K562 (cell line): Measurements from ENCODE around the gene CMTR1. TPM values are rescaled to one million over a fixed set of nuclear protein-coding genes. Genes with fewer than 3 reads are reported as not detected.
A peak's percentile ranks its signal among the peaks of the same experiment; 100 is the strongest.

ENCODE experiments used
- BCOR ChIP-seq: fragments of 450-650 bp; IDR thresholded peaks from 2 replicates; pipeline ENCODE4 v1.6.1; 2016
- CEBPB ChIP-seq: fragments of 450-650 bp; IDR thresholded peaks from 2 replicates; pipeline ENCODE4 v1.6.1; 2016; ENCODE audit warnings: missing genetic modification characterization, missing compliant biosample characterization
- KLF16 ChIP-seq: IDR thresholded peaks from 2 replicates; pipeline ENCODE4 v1.6.1; 2016; ENCODE audit warnings: antibody characterized with exemption
- LCOR ChIP-seq: sonication (generic); formaldehyde crosslinking; IDR thresholded peaks from 2 replicates; pipeline ENCODE4 v1.8.0; 2022; ENCODE audit warnings: mild to moderate bottlenecking, missing genetic modification reagents
- MAFF ChIP-seq: IDR thresholded peaks from 2 replicates; pipeline ENCODE4 v1.6.1; 2012; ENCODE audit warnings: low read length, improper control_type of control experiment
- MECOM ChIP-seq: fragments of 250-450 bp; sonication (Bioruptor Pico); IDR thresholded peaks from 2 replicates; pipeline ENCODE4 v1.8.0; 2022; ENCODE audit warnings: inconsistent platforms
- MYC ChIP-seq, 2 experiments: fragments of 250-450 bp in 1 of 2; sonication (Bioruptor Pico) in 1 of 2; IDR thresholded peaks; 2 replicates each; pipeline versions ENCODE4 v1.5.1 to v1.6.1; 2012 to 2021; ENCODE audit warnings: low read depth in 2 of 2, borderline replicate concordance in 1 of 2, improper control_type of control experiment in 1 of 2, low read length in 1 of 2, mild to moderate bottlenecking in 1 of 2, moderate library complexity in 1 of 2
- PML ChIP-seq: IDR thresholded peaks from 2 replicates; pipeline ENCODE4 v1.6.1; 2012; ENCODE audit warnings: low read length, inconsistent platforms
- RFX5 ChIP-seq: IDR thresholded peaks from 2 replicates; pipeline ENCODE4 v1.6.1; 2011; ENCODE audit warnings: low read depth, mild to moderate bottlenecking, improper control_type of control experiment, low read length
- TCF3 ChIP-seq: sonication (generic); formaldehyde crosslinking; IDR thresholded peaks from 2 replicates; pipeline ENCODE4 v1.4.0; 2020; ENCODE audit warnings: mild to moderate bottlenecking, missing genetic modification reagents
- ZKSCAN1 ChIP-seq: fragments of 150-350 bp; IDR thresholded peaks from 2 replicates; pipeline ENCODE4 v1.6.1; 2016; ENCODE audit warnings: low read depth, low read length
- ZNF184 ChIP-seq: sonication (generic); formaldehyde crosslinking; IDR thresholded peaks from 2 replicates; pipeline ENCODE4 v1.5.0; 2020; ENCODE audit warnings: missing genetic modification reagents
- ZNF232 ChIP-seq: sonication (generic); formaldehyde crosslinking; IDR thresholded peaks from 2 replicates; pipeline ENCODE4 v1.8.0; 2022; ENCODE audit warnings: mild to moderate bottlenecking, missing genetic modification reagents
- ZNF282 ChIP-seq: sonication (generic); formaldehyde crosslinking; IDR thresholded peaks from 2 replicates; pipeline ENCODE4 v1.8.1; 2023; ENCODE audit warnings: missing genetic modification reagents
- ZNF699 ChIP-seq: fragments of 250-450 bp; sonication (Bioruptor Pico); IDR thresholded peaks from 2 replicates; pipeline ENCODE4 v1.8.0; 2021; ENCODE audit warnings: mild to moderate bottlenecking, moderate library complexity; ENCODE audit not compliant: insufficient replicate concordance
- polyA plus RNA-seq, 8 experiments: library from polyadenylated mRNA; depleted of rRNA in 4 of 8; stranded (reverse) in 5 of 8; unstranded in 3 of 8; fragments of >200 nt; fragmentation: Nextera tagmentation in 2 of 8; fragmentation: Illumina TruSeq in 1 of 8; extraction: Ambion mirVana in 2 of 8; extraction: Trizol in 1 of 8; gene quantifications; 2 replicates each; pipeline versions ENCODE4 v1.2.1 to v1.2.3, GENCODE V29; 2011 to 2014; ENCODE audit warnings: inconsistent platforms in 1 of 8, missing spikeins in 1 of 8
- total RNA-seq, 7 experiments: library from RNA; depleted of rRNA in 6 of 7; stranded (reverse); fragments of >200 nt in 6 of 7; fragmentation: Illumina TruSeq in 2 of 7; extraction: Trizol in 2 of 7; gene quantifications; 2 replicates each; pipeline versions ENCODE4 v1.2.1 to v1.2.3, GENCODE V29; 2011 to 2021; ENCODE audit warnings: low replicate concordance in 1 of 7
- TF ChIP-seq, protein P1 (sequence below): fragments of 250-450 bp; sonication (Bioruptor Pico); IDR thresholded peaks from 2 replicates; pipeline ENCODE4 v1.8.0; 2021; ENCODE audit warnings: borderline replicate concordance, mild to moderate bottlenecking, moderate library complexity; ENCODE audit not compliant: poor library complexity, severe bottlenecking
- TF ChIP-seq, protein P2 (sequence below): fragments of 450-650 bp; IDR thresholded peaks from 2 replicates; pipeline ENCODE4 v1.6.1; 2018; ENCODE audit warnings: mild to moderate bottlenecking, low read depth; ENCODE audit not compliant: partially characterized antibody
- TF ChIP-seq, protein P3 (sequence below): fragments of 450-650 bp; IDR thresholded peaks from 2 replicates; pipeline ENCODE4 v1.6.1; 2016; ENCODE audit warnings: low read depth, mild to moderate bottlenecking, moderate library complexity
- TF ChIP-seq, protein P4 (sequence below): fragments of 200-800 bp; sonication (Bioruptor generic); IDR thresholded peaks from 2 replicates; pipeline ENCODE4 v1.6.1; 2017; ENCODE audit warnings: missing genetic modification characterization, missing compliant biosample characterization
- TF ChIP-seq, protein P5 (sequence below): fragments of 450-650 bp; formaldehyde crosslinking; IDR thresholded peaks from 2 replicates; pipeline ENCODE4 v1.4.0; 2020; ENCODE audit warnings: mild to moderate bottlenecking, moderate library complexity
- TF ChIP-seq, protein P6 (sequence below): IDR thresholded peaks from 3 replicates; pipeline ENCODE4 v1.6.1; 2011; ENCODE audit warnings: borderline replicate concordance, mild to moderate bottlenecking; ENCODE audit not compliant: insufficient read length, insufficient read depth

Gene CMTR1
- total and polyA plus RNA-seq, 9 of the 15 experiments (the other 6 are each of a cell fraction or from before 2014, with no cell fraction given): 2.9 to 63.5 (median 49.5) TPM

DNA sequence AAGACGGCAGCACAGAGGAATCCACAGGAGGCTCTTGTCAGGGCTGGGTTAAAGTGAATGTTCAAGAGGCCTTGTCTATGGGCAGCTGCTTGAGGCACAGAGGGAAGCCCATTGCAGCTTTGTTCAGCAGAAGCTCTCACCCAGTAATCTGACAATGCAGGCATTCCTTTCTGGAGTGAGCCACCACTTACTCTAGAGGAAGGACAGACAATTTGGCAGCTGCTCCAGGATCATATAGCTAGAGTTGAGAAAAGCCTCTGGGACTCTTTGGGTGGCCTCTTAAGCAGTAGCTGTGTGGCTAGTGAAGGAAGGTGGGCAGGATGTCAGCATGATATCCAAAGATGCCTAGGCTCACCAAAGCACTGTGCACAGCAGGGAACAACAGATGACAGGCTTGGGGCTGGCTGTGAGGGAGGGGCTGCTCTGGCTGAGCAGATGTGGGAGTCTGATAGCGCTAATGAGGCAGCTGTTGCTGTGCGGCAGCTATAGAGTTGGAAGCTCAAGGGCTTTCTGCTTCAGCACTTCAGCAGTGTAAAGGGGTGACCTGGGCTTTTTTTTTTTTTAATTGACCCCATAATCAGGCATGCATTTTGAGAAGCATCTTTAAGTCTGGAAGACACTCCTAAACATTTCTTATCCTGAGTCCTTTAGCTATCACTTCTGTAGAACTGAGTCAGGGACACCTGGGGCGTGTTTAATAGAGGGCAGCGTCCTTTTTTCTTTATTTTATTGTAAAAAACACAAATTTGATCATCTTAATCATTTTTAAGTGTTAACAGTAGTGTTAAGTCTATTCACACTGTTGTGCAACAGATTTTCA lies 27.2 kb downstream of the CMTR1 start (continued):
- TF ChIP-seq, protein P1, sequence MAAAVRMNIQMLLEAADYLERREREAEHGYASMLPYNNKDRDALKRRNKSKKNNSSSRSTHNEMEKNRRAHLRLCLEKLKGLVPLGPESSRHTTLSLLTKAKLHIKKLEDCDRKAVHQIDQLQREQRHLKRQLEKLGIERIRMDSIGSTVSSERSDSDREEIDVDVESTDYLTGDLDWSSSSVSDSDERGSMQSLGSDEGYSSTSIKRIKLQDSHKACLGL: no peak
- TF ChIP-seq, protein P2, sequence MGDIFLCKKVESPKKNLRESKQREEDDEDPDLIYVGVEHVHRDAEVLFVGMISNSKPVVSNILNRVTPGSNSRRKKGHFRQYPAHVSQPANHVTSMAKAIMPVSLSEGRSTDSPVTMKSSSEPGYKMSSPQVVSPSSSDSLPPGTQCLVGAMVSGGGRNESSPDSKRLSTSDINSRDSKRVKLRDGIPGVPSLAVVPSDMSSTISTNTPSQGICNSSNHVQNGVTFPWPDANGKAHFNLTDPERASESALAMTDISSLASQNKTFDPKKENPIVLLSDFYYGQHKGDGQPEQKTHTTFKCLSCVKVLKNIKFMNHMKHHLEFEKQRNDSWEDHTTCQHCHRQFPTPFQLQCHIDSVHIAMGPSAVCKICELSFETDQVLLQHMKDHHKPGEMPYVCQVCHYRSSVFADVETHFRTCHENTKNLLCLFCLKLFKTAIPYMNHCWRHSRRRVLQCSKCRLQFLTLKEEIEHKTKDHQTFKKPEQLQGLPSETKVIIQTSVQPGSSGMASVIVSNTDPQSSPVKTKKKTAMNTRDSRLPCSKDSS: no peak
- TF ChIP-seq BCOR: peak; percentile 70; the same call in 1 of the 2 replicates
- TF ChIP-seq MYC (IDR thresholded peaks at IDR 0.05; ENCODE audit: low read depth, low read length): peak; percentile 68
- TF ChIP-seq MYC (CRISPR knock-in tag; IDR thresholded peaks at IDR 0.05; ENCODE audit: borderline replicate concordance, low read depth): no peak
- no peak for TF ChIP-seq ZNF184
- TF ChIP-seq KLF16: peak; percentile 98
- TF ChIP-seq, protein P3, sequence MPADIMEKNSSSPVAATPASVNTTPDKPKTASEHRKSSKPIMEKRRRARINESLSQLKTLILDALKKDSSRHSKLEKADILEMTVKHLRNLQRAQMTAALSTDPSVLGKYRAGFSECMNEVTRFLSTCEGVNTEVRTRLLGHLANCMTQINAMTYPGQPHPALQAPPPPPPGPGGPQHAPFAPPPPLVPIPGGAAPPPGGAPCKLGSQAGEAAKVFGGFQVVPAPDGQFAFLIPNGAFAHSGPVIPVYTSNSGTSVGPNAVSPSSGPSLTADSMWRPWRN: peak; percentile 65
- peak; percentile 88 for TF ChIP-seq RFX5
- 0 out of 2 replicates have a peak, but pooled peaks have one; percentile 27 for TF ChIP-seq MECOM (CRISPR knock-in tag)
- peak; percentile 37; the same call in 1 of the 2 replicates for TF ChIP-seq CEBPB (tag)
- TF ChIP-seq ZNF699 (CRISPR knock-in tag): no peak
- TF ChIP-seq, protein P4, sequence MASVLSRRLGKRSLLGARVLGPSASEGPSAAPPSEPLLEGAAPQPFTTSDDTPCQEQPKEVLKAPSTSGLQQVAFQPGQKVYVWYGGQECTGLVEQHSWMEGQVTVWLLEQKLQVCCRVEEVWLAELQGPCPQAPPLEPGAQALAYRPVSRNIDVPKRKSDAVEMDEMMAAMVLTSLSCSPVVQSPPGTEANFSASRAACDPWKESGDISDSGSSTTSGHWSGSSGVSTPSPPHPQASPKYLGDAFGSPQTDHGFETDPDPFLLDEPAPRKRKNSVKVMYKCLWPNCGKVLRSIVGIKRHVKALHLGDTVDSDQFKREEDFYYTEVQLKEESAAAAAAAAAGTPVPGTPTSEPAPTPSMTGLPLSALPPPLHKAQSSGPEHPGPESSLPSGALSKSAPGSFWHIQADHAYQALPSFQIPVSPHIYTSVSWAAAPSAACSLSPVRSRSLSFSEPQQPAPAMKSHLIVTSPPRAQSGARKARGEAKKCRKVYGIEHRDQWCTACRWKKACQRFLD (CRISPR knock-in tag): peak; percentile 93
- TF ChIP-seq MAFF: no peak; the same call in 1 of the 2 replicates
- TF ChIP-seq LCOR (CRISPR knock-in tag): no peak; the same call in 1 of the 2 replicates
- TF ChIP-seq, protein P5, sequence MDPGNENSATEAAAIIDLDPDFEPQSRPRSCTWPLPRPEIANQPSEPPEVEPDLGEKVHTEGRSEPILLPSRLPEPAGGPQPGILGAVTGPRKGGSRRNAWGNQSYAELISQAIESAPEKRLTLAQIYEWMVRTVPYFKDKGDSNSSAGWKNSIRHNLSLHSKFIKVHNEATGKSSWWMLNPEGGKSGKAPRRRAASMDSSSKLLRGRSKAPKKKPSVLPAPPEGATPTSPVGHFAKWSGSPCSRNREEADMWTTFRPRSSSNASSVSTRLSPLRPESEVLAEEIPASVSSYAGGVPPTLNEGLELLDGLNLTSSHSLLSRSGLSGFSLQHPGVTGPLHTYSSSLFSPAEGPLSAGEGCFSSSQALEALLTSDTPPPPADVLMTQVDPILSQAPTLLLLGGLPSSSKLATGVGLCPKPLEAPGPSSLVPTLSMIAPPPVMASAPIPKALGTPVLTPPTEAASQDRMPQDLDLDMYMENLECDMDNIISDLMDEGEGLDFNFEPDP (CRISPR knock-in tag): no peak
- TF ChIP-seq ZKSCAN1: peak; percentile 86
- TF ChIP-seq TCF3 (CRISPR knock-in tag): peak; percentile 99
- no peak for TF ChIP-seq ZNF232
- TF ChIP-seq, protein P6, sequence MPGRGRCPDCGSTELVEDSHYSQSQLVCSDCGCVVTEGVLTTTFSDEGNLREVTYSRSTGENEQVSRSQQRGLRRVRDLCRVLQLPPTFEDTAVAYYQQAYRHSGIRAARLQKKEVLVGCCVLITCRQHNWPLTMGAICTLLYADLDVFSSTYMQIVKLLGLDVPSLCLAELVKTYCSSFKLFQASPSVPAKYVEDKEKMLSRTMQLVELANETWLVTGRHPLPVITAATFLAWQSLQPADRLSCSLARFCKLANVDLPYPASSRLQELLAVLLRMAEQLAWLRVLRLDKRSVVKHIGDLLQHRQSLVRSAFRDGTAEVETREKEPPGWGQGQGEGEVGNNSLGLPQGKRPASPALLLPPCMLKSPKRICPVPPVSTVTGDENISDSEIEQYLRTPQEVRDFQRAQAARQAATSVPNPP: no peak
- no peak for TF ChIP-seq ZNF282 (CRISPR knock-in tag)
- TF ChIP-seq PML: peak; percentile 98
